Measurements from ENCODE around the gene HSPB7.

GRCh38 chr1:15994081-15994480, 23.8 kb downstream of the HSPB7 start:
- no peak for TF ChIP-seq POLR2A (IDR thresholded peaks at IDR 0.05)
- TF ChIP-seq CTCF (IDR thresholded peaks at IDR 0.05 in 8 of 11, conservative IDR thresholded peaks at IDR 0.05 in 3 of 11): no peak

Data from spleen (tissue), 7 donors.